Epithelial cell of esophagus (primary cell): Measurements from ENCODE around the gene PIK3CB.

Experiments used
- DNase-seq: peaks from one replicate; pipeline ENCODE4 v3.0.0; 2010; ENCODE audit warnings: low read depth
- H3K4me3 ChIP-seq: 2 replicates; pipeline ENCODE4 v1.5.1; 2011; ENCODE audit warnings: mild to moderate bottlenecking, low read length, control low read depth
- TF ChIP-seq, protein P1 (sequence below): IDR thresholded peaks from 2 replicates; pipeline ENCODE4 v1.5.1; 2011; ENCODE audit warnings: low read depth, mild to moderate bottlenecking, low read length, control low read depth, inconsistent platforms; ENCODE audit not compliant: insufficient read depth; ENCODE audit errors: missing control alignments

Gene PIK3CB

DNA sequence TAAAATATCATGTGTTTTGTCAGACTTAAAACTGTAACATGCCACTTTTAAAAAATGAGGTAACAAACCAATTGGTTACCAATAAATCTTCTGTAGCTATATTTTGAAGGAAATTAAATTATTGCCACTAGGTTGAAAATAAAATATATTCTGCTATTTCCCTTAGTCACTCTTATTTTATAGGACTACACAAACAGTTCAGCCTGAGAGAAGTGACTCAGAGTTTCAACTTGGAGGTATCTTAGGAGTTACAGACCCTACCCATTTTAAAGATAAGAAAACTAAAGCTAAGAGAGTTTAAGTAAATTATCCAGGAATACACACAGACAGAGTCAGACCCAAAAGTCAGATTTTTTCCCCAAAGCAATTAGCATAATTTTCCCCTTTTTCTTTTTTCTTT is 65.1 kb downstream of the PIK3CB start:
- H3K4me3 ChIP-seq: no peak overlapping the region
- TF ChIP-seq, protein P1, sequence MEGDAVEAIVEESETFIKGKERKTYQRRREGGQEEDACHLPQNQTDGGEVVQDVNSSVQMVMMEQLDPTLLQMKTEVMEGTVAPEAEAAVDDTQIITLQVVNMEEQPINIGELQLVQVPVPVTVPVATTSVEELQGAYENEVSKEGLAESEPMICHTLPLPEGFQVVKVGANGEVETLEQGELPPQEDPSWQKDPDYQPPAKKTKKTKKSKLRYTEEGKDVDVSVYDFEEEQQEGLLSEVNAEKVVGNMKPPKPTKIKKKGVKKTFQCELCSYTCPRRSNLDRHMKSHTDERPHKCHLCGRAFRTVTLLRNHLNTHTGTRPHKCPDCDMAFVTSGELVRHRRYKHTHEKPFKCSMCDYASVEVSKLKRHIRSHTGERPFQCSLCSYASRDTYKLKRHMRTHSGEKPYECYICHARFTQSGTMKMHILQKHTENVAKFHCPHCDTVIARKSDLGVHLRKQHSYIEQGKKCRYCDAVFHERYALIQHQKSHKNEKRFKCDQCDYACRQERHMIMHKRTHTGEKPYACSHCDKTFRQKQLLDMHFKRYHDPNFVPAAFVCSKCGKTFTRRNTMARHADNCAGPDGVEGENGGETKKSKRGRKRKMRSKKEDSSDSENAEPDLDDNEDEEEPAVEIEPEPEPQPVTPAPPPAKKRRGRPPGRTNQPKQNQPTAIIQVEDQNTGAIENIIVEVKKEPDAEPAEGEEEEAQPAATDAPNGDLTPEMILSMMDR: no peak
- no peak for DNase-seq

DNA sequence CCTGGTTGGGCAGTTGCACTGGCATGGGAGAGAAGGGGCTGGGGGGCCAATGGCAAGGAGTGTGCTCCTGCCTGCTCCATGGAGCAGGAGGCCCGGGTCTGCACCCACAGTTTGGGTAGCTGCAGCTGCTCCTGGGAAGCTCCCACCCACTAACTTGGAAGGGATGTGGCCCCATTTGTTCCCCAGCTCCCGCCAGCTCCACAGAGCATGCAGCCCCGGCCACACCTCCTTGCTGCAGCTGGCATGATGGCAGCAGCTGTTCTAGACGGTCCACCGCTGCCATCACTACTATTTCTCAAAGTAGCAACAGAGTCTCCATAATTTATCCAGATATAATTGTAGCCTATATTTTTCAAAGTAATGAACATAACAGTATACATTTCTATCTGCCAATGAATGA is 65.8 kb downstream of the PIK3CB start:
- TF ChIP-seq, protein P1: no peak
- no peak overlapping the region for H3K4me3 ChIP-seq
- DNase-seq: no peak

DNA sequence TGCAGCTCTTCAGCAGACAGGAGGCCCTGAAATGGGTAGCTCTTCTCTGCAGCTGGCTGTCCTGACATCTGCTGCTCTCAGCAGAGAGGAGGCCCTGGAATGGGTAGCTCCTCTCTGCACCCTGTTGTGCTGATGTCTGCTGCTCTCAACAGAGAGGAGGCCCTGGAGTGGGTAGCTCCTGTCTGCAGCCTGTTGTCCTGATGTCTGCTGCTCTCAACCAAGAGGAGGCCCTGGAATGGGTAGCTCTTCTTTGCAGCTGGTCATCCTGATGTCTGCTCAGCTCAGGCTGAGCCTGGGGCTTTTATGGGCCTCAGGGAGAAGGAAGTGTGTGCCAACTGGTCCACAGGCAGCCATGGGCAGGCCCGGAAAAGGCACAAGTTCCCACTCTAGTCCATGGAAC is 66.6 kb downstream of the PIK3CB start:
- no peak for DNase-seq

DNA sequence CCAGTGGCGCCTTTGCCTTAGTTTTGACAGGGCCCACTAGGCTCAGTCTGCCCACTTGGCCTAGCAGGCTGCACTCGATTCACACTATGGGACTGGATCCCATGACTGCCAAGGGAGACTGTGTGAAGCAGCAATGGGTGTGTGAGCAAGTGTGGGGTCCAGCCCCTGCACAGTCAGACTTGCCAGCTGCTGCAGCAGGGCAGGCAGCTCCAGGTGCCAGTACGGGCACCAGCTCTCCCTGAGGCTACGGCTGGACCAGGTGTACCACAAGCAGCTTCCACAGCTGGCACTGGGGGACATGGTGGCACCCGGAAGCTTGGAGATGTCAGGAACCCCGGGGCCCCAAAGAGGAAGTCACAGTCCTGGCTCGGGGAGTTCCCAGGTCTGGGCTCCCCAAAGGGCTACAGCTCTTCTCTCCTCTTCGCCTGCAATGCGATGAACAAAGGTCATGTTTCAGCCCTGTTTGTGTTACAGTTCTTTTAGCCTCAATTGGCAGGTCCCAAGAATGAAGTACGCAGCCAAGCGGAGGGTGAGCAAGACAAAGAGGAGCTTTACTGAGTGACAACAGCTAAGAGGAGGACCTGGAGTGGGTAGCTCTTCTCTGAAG is 67.1 kb downstream of the PIK3CB start:
- DNase-seq: no peak
- TF ChIP-seq, protein P1: no peak
- no peak overlapping the region for H3K4me3 ChIP-seq

More for the DNA sequence above, 66.6 kb downstream of the PIK3CB start:
- TF ChIP-seq, protein P1: no peak
- no peak overlapping the region for H3K4me3 ChIP-seq

DNA sequence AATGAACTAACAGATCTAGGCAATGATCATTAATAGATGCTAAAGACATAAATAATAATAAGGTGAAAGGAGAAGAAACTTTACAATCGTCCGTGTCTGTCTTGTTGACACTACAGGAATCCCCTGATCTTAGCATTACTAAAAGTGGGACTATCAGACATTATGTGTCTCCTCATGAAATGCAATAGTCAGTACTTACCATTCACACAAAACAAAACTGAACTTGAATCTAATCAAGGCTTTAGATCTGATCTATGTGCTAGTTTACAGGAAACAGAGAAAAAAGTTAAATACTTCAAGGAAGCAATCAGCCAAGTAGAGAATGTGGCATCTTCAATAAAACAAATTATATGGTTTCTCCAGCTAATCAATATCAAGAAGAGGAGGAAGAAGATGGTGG is 73.7 kb downstream of the PIK3CB start:
- H3K4me3 ChIP-seq: no peak overlapping the region
- TF ChIP-seq, protein P1: no peak
- no peak for DNase-seq

DNA sequence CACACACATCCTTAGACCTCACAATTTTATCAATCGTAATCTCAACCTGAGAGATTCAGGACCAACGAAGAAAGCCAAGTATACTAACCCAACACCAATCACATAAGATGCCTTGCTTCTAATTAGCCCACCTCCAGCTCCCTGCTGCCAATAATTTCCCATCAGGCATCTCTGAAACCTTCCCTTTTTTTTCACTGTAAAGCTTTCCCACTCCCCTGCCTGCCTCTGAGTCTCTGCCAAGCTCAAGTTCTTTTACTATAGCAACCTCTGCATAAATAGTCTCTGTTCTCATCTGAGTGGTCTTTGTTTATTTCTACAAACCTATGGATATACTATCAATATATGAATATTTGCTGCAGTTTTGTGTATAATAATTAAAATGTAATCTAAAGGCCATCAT is 86.5 kb downstream of the PIK3CB start:
- no peak for DNase-seq

DNA sequence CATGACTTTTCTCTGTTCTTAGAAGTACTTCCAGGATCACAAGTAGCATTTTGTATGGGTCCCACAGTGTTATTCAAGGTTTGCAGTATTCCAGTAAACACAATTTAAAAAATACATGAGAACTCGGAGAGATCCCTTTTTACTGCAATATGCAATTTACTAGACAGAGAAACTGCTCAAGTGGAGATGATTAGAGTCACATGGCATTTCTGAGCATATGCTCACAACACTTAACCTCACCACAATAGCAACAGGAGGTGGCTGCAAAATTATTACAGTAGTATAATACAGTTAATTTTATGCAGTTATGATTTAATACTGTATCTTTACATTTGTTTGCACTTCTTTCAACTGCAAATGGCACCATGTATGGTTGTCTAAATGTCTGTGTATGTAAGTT is 87.5 kb downstream of the PIK3CB start:
- H3K4me3 ChIP-seq: no peak overlapping the region
- no peak for DNase-seq
- TF ChIP-seq, protein P1: no peak

More for the DNA sequence above, 86.5 kb downstream of the PIK3CB start:
- TF ChIP-seq, protein P1: no peak
- H3K4me3 ChIP-seq: no peak overlapping the region
